Measurements from ENCODE around the gene ACOT6. TPM values are rescaled to one million over a fixed set of nuclear protein-coding genes. Genes with fewer than 3 reads are reported as not detected.
A peak's percentile ranks its signal among the peaks of the same experiment; 100 is the strongest.
"Not testable (repeated sequence)": the region's sequence is repeated elsewhere in the genome, so short reads cannot be mapped to it uniquely, and the experiment has no call there.

The ACOT6 gene
- total and polyA plus RNA-seq, 2 donors from 2014 or later = 1.4 TPM; not detected in 1

DNA sequence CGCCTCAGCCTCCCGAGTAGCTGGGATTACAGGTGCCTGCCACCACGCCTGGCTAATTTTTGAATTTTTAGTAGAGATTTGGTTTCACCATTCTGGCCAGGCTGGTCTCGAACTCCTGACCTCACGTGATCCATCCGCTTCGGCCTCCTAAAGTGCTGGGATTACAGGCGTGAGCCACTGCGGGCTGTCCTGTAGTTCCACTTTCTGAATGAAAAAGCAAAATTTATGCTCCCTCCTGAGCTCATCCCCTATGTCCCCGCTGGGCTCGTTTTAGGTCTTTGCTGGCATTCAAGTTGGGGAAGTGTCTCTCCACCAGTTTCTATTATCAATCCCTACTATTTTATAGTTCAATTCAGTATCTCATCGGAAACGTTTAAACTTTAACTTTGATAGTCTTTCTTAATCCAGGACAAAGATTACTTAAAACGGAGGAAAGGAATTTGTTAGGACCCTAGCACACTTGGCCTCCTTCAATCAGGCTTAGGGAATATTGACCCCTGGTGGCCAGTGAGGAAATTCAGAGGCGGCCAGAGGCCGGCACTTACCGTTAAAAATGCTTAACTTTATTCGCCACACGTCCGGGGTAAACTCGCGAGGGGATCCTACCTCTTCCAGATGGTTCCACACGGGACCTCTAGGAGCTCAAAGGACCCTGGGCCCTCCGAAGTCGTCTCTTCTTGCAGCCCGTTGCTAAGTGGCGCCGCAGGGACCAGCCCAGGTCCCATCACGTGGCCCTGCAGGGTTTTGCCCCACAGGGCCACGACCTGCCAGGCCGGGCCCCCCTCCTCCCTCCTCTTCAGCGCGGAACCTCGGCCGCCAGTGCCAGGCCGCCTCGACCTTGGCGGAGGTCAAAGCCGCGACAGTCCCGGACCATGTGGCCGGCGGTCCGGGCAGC, 21.0 kb downstream of the ACOT6 start:
- Histone ChIP-seq H3K36me3 (ENCODE audit: control insufficient read depth in 2 of 3, insufficient read depth in 3 of 3, low read length in 3 of 3) (no peaks in the 10 kb centered on the region), H3K9me3 (ENCODE audit: control insufficient read depth in 2 of 3, insufficient read depth in 1 of 3, low read length in 3 of 3) (no peaks in the 10 kb centered on the region), H3K27me3 (ENCODE audit: control insufficient read depth, insufficient read depth, low read length) (no peaks in the 10 kb centered on the region), H3K9ac (ENCODE audit: low read length in 3 of 3) (peak overlapping the region in 2 of 3 donors; percentile 42 to 61), H3K4me1 (ENCODE audit: control insufficient read depth in 2 of 3, insufficient read depth in 2 of 3, low read depth in 1 of 3, low read length in 3 of 3) (peaks cover 0 to 5% (median 0%) of the 10 kb centered on the region in 3 donors), H3K27ac (ENCODE audit: low read depth in 2 of 2, low read length in 2 of 2) (peak overlapping the region; percentile 34 to 72), H3K4me3 (ENCODE audit: low read length in 3 of 3) (peak overlapping the region; percentile 14 to 76 (median 62))
- DNase-seq (peak; percentile 72 to 90 (median 78)), FAIRE-seq (peak; percentile 77)
- TF ChIP-seq, protein P1, sequence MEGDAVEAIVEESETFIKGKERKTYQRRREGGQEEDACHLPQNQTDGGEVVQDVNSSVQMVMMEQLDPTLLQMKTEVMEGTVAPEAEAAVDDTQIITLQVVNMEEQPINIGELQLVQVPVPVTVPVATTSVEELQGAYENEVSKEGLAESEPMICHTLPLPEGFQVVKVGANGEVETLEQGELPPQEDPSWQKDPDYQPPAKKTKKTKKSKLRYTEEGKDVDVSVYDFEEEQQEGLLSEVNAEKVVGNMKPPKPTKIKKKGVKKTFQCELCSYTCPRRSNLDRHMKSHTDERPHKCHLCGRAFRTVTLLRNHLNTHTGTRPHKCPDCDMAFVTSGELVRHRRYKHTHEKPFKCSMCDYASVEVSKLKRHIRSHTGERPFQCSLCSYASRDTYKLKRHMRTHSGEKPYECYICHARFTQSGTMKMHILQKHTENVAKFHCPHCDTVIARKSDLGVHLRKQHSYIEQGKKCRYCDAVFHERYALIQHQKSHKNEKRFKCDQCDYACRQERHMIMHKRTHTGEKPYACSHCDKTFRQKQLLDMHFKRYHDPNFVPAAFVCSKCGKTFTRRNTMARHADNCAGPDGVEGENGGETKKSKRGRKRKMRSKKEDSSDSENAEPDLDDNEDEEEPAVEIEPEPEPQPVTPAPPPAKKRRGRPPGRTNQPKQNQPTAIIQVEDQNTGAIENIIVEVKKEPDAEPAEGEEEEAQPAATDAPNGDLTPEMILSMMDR (IDR thresholded peaks at IDR 0.05; ENCODE audit: borderline replicate concordance, extremely low read depth, insufficient read depth) = peak; percentile 89
- intact Hi-C loops (cut with DNase I) = loop anchor here (10.0 kb wide), 1 partner anchor 119 kb away; no protein-coding TSS in a partner anchor

DNA sequence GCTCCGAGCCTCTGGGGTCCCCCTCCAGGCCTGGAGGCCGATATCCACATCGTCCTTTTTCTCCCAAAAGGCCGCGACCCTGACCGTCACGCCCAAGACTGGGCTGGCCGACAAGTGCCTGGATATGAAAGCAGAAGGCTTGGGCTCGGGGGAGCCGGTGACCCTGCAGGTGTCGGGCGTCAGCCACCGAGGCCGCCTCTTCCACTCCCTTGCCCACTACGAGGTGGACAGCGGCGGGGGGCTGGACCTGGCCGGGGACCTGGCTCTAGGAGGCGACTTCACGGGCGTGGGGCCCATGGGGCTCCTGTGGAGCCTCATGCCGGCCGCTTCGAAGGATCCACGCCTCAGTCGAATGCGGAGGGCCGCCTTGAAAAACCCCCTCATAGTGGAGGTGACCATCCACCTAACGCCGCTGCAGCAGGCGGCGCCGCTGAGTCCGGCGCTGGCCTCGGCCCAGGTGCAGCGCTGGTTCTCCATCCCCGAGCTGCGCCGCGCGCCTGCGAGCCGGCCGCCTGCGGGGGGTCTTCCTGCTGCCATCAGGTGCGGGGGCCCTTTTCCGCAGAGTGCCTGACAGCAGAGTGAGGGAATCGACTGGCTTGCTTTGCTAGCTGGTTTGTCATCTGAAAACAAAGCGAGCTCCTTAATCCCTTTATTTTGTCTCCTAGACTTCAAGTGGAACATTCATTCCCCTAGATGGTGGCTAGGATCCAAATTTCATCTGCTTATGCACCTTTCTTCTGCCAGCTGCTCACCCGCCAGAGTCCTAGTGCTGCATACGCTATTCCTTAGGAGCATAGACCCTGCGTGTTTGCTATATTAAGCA, 21.9 kb downstream of the ACOT6 start:
- no peak for FAIRE-seq
- peak overlapping the region in 2 of 3 donors; percentile 42 to 61 for H3K9ac ChIP-seq (ENCODE audit: low read length in 3 of 3)

DNA sequence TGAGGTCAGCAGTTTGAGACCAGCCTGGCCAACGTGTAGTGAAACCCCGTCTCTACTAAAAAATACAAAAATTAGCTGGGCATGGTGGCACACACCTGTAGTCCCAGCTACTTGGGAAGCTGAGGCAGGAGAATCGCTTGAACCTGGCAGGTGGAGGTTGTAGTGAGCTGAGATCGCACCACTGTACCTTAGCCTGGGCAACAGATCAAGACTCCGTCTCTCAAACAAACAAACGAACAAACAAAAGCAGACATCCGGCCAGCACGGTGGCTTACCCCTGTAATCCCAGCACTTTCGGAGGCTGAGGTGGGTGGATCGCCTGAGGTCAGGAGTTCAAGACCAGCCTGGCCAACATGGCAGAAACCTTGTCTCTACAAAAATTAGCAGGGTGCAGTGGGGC, 24.0 kb downstream of the ACOT6 start:
- intact Hi-C loops (cut with DNase I) = loop anchor here (10.0 kb wide), 1 partner anchor 122 kb away; no protein-coding TSS in a partner anchor
- not testable (repeated sequence) for FAIRE-seq; H3K9ac ChIP-seq (ENCODE audit: low read length in 3 of 3)

More for the DNA sequence above, 21.9 kb downstream of the ACOT6 start:
- H3K36me3 ChIP-seq (ENCODE audit: control insufficient read depth in 2 of 3, insufficient read depth in 3 of 3, low read length in 3 of 3) = no peaks in the 10 kb centered on the region
- H3K27ac ChIP-seq (ENCODE audit: low read depth in 2 of 2, low read length in 2 of 2) = peak overlapping the region; percentile 34 to 72
- intact Hi-C loops (cut with DNase I) = loop anchor here (10.0 kb wide), 1 partner anchor 119 kb away; no protein-coding TSS in a partner anchor
- TF ChIP-seq, protein P1 (IDR thresholded peaks at IDR 0.05; ENCODE audit: borderline replicate concordance, extremely low read depth, insufficient read depth) = peak; percentile 48
- H3K27me3 ChIP-seq (ENCODE audit: control insufficient read depth, insufficient read depth, low read length) = no peaks in the 10 kb centered on the region
- peaks cover 0 to 5% (median 0%) of the 10 kb centered on the region in 3 donors for H3K4me1 ChIP-seq (ENCODE audit: control insufficient read depth in 2 of 3, insufficient read depth in 2 of 3, low read depth in 1 of 3, low read length in 3 of 3)
- peak; percentile 44 to 82 (median 61) for DNase-seq
- H3K4me3 ChIP-seq (ENCODE audit: low read length in 3 of 3) = peak overlapping the region in 2 of 3 donors; percentile 62 to 76
- no peaks in the 10 kb centered on the region for H3K9me3 ChIP-seq (ENCODE audit: control insufficient read depth in 2 of 3, insufficient read depth in 1 of 3, low read length in 3 of 3)

More for the DNA sequence above, 24.0 kb downstream of the ACOT6 start:
- H3K4me1 ChIP-seq (ENCODE audit: control insufficient read depth in 2 of 3, insufficient read depth in 2 of 3, low read depth in 1 of 3, low read length in 3 of 3); H3K27me3 ChIP-seq (ENCODE audit: control insufficient read depth, insufficient read depth, low read length); H3K27ac ChIP-seq (ENCODE audit: low read depth in 2 of 2, low read length in 2 of 2); H3K36me3 ChIP-seq (ENCODE audit: control insufficient read depth in 2 of 3, insufficient read depth in 3 of 3, low read length in 3 of 3); DNase-seq; H3K4me3 ChIP-seq (ENCODE audit: low read length in 3 of 3); H3K9me3 ChIP-seq (ENCODE audit: control insufficient read depth in 2 of 3, insufficient read depth in 1 of 3, low read length in 3 of 3): not testable (repeated sequence)
